Esophagus muscularis mucosa (tissue), 4 donors: Measurements from ENCODE around the gene DOCK1. TPM values are rescaled to one million over a fixed set of nuclear protein-coding genes. Genes with fewer than 3 reads are reported as not detected.

ENCODE experiments used
- DNase-seq: peaks from one replicate; pipeline ENCODE4 v3.0.0-alpha.2; 2017; ENCODE audit errors: extremely low spot score
- H3K27ac ChIP-seq, 4 donors: fragments of 200-600 bp; sonication (generic); replicated peaks in 1 of 4; 1 replicate in 3 of 4; 2 replicates in 1 of 4; pipeline ENCODE4 v1.5.1; 2016 to 2019; ENCODE audit warnings: mild to moderate bottlenecking in 1 of 4
- H3K27me3 ChIP-seq, 4 donors: fragments of 200-600 bp; sonication (generic); one replicate each; pipeline versions ENCODE4 v1.5.1 to v1.6.0; 2016 to 2019
- H3K36me3 ChIP-seq, 4 donors: fragments of 200-600 bp; sonication (generic); one replicate each; pipeline ENCODE4 v1.5.1; 2016 to 2019
- H3K4me1 ChIP-seq, 4 donors: fragments of 200-600 bp; sonication (generic); one replicate each; pipeline ENCODE4 v1.5.1; 2016 to 2019
- H3K4me3 ChIP-seq, 4 donors: fragments of 200-600 bp; sonication (generic); 1 replicate in 2 of 4; 2 replicates in 2 of 4; pipeline ENCODE4 v1.5.1; 2016 to 2019; ENCODE audit warnings: mild to moderate bottlenecking in 4 of 4, moderate library complexity in 1 of 4
- H3K9me3 ChIP-seq, 4 donors: fragments of 200-600 bp; sonication (generic); 1 replicate in 3 of 4; 2 replicates in 1 of 4; pipeline ENCODE4 v1.5.1; 2016 to 2019
- EP300 ChIP-seq: sonication (generic); formaldehyde crosslinking; IDR thresholded peaks from one replicate; pipeline ENCODE4 v1.6.1; 2017; ENCODE audit warnings: antibody characterized with exemption
- POLR2A ChIP-seq: fragments of 450-650 bp; IDR thresholded peaks from one replicate; pipeline ENCODE4 v1.6.1; 2017; ENCODE audit warnings: antibody characterized with exemption, moderate library complexity, mild to moderate bottlenecking, low read depth
- POLR2AphosphoS5 ChIP-seq, 2 donors: sonication (generic); formaldehyde crosslinking; IDR thresholded peaks; one replicate each; pipeline ENCODE4 v1.6.1; 2017; ENCODE audit warnings: antibody characterized with exemption in 2 of 2
- WGBS: methylation state at CpG from one replicate; pipeline ENCODE4 v1.1.5; 2018; 5-methylcytosine and 5-hydroxymethylcytosine counted together
- intact Hi-C: fragments of 100-400 bp; cut with DNase I; formaldehyde crosslinking; loops from one replicate; pipeline ENCODE4 v1.15.1; 2023
- total RNA-seq, 4 donors: library from RNA; depleted of rRNA; stranded (reverse); fragments of >200 nt; gene quantifications; one replicate each; pipeline versions ENCODE4 v1.1.0 to v1.2.1, GENCODE V29; 2016
- TF ChIP-seq, protein P1 (sequence below), 3 experiments: fragments of 200-600 bp in 2 of 3; fragments of 450-650 bp in 1 of 3; sonication (generic) in 2 of 3; IDR thresholded peaks; one replicate each; pipeline ENCODE4 v1.5.1; 2017 to 2019; ENCODE audit warnings: antibody characterized with exemption in 3 of 3, mild to moderate bottlenecking in 2 of 3, moderate library complexity in 1 of 3

The DOCK1 gene
- total RNA-seq, 4 donors from 2014 or later, result 41.4 to 60.3 (median 55.3) TPM

DNA sequence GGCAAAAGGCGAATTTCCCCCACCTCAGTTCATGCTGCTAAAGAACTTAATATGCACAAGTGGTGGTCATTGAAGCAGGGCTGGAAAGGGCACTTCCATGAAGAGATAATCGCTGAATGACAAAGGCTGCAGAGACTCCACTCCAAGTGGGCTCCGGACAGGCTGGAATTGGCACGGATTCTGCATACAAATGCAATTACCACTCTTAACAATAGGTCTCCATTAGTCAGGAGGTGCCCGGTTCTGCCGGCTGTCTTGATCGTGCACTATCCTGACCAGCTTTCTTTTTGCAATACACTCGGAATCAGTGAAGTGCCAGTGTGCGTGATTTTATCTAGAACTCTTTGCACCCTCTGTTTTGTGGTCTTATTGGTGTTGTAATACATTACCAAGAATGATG, 241.4 kb downstream of the DOCK1 start:
- intact Hi-C loops, result no loop called here

DNA sequence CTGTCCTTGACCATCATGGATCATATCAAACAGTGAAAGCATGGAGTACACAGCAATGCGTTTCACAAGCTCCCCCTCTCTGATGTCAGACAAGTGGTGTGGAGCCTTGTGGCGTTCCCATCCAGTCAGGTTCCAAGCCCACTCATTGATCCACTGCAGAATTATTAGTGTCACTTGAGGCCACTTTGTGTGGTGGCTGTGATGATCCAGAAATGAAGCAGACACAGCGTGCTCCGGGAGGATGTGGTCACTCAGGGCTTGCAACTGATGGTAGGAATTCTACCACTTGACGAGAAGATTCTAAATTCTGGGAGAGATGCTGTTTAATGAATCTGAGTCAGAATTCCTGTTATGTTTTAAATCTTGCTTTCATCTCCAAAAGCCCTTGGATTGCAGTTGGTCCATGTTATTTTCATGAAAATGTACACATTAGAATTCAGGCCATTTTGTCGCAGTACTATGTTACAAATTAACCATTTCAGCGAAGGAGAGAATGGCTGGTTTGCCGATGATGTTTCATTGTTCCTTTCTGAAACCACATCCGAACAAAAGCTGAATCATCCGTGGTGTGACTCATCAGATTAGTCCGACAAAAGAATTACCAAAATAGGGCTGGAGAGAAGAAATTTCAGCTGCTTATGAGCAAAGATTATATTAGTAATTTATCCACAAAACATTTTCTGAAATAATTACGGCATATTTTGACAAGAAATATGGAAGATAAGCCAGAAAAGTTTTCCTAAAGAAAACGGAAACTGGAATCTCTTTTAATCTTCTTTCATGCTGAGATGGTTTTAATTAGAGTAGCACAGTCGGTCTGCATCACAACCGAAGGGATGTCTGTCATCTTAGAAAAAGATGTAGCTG, 243.1 kb downstream of the DOCK1 start:
- Histone ChIP-seq H3K36me3 (peaks cover 0 to 22% (median 2%) of the 10 kb centered on the region in 4 donors), H3K4me1 (peaks cover 0 to 5% (median 3%) of the 10 kb centered on the region in 4 donors), H3K27me3 (no peaks in the 10 kb centered on the region), H3K27ac (no peak overlapping the region), H3K9me3 (no peaks in the 10 kb centered on the region), H3K4me3 (no peak overlapping the region)
- no peak for DNase-seq
- TF ChIP-seq EP300 (no peak), POLR2AphosphoS5 (IDR thresholded peaks at IDR 0.05) (no peak)
- TF ChIP-seq, protein P1, sequence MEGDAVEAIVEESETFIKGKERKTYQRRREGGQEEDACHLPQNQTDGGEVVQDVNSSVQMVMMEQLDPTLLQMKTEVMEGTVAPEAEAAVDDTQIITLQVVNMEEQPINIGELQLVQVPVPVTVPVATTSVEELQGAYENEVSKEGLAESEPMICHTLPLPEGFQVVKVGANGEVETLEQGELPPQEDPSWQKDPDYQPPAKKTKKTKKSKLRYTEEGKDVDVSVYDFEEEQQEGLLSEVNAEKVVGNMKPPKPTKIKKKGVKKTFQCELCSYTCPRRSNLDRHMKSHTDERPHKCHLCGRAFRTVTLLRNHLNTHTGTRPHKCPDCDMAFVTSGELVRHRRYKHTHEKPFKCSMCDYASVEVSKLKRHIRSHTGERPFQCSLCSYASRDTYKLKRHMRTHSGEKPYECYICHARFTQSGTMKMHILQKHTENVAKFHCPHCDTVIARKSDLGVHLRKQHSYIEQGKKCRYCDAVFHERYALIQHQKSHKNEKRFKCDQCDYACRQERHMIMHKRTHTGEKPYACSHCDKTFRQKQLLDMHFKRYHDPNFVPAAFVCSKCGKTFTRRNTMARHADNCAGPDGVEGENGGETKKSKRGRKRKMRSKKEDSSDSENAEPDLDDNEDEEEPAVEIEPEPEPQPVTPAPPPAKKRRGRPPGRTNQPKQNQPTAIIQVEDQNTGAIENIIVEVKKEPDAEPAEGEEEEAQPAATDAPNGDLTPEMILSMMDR (IDR thresholded peaks at IDR 0.05), result no peak
- intact Hi-C loops, result no loop called here
- WGBS, result 69% methylated on average over 15 of the region's 15 CpGs

More for the DNA sequence above, 241.4 kb downstream of the DOCK1 start:
- WGBS, result 94% methylated on average over 9 of the region's 9 CpGs
- no peak overlapping the region for H3K4me3 ChIP-seq
- peaks cover 0 to 23% (median 4%) of the 10 kb centered on the region in 4 donors for H3K36me3 ChIP-seq
- no peaks in the 10 kb centered on the region for H3K9me3 ChIP-seq
- H3K4me1 ChIP-seq, result no peaks in the 10 kb centered on the region
- TF ChIP-seq EP300 (no peak), POLR2A (no peak), POLR2AphosphoS5 (IDR thresholded peaks at IDR 0.05) (no peak)
- TF ChIP-seq, protein P1 (IDR thresholded peaks at IDR 0.05), result no peak
- DNase-seq, result no peak
- no peak overlapping the region for H3K27ac ChIP-seq
- H3K27me3 ChIP-seq, result no peaks in the 10 kb centered on the region

DNA sequence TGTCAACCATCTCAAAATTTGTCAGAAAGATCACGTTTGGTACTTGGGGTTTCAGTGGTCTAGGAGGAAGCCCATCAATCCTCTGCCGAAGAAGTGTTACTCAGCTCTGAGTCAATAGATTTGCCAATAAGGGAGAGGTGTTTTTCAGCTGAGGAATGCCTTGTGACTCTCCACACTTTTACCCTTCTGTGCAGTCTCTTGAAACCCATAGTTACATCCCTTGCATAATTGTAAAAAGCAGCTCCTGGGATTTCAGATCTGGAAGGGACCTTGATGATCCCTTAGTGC, 243.6 kb downstream of the DOCK1 start:
- H3K9me3 ChIP-seq, result no peaks in the 10 kb centered on the region
- no peaks in the 10 kb centered on the region for H3K27me3 ChIP-seq
- no peak overlapping the region for H3K27ac ChIP-seq
- H3K4me1 ChIP-seq, result peaks cover 0 to 8% (median 4%) of the 10 kb centered on the region in 4 donors
- intact Hi-C loops, result no loop called here
- peaks cover 0 to 16% (median 1%) of the 10 kb centered on the region in 4 donors for H3K36me3 ChIP-seq
- no peak overlapping the region for H3K4me3 ChIP-seq
- DNase-seq, result no peak
- TF ChIP-seq EP300, result no peak
- no peak for TF ChIP-seq POLR2AphosphoS5 (IDR thresholded peaks at IDR 0.05)
- TF ChIP-seq, protein P1 (IDR thresholded peaks at IDR 0.05), result no peak
- TF ChIP-seq POLR2A, result no peak
- 66% methylated on average over 2 of the region's 2 CpGs for WGBS

DNA sequence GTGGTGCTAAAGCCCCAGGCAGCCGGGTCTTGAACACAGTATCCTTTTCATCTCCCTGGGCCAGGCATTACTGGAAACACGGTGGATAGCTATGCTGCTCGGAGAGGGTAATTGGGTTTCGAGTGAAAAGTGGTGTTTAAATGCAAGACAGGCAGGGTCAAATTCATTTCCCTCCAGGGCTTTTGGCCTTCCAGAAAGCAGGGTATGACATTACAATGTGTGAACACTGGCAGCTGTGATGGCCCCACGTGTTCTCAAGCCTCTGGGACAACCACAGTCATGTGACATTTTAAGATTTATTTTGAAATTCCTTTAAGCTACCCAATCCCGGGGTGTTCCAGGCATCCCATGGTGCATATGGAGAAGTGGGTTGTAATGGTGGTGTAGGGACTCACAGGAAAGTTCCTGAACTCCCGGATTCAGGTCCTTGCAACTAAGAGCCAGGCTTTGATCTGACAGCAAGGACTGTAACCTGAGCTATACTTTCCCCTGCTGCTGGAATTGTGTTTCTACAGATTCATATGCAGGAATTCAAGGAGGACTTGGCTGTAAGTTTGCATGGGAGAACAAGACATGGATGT, 244.4 kb downstream of the DOCK1 start:
- DNase-seq, result no peak
- Histone ChIP-seq H3K36me3 (peaks cover 0 to 12% (median 0%) of the 10 kb centered on the region in 4 donors), H3K27ac (no peak overlapping the region), H3K9me3 (no peaks in the 10 kb centered on the region), H3K4me3 (no peak overlapping the region), H3K4me1 (peaks cover 0 to 10% (median 4%) of the 10 kb centered on the region in 4 donors), H3K27me3 (no peaks in the 10 kb centered on the region)
- intact Hi-C loops, result no loop called here
- WGBS, result 77% methylated on average over 7 of the region's 7 CpGs
- no peak for TF ChIP-seq EP300
- TF ChIP-seq POLR2A, result no peak
- TF ChIP-seq POLR2AphosphoS5 (IDR thresholded peaks at IDR 0.05), result no peak
- TF ChIP-seq, protein P1 (IDR thresholded peaks at IDR 0.05), result no peak
